GM21737 (cell line): ENCODE results near the gene CTDP1.

ENCODE experiments used
- ATAC-seq: cut with Tn5 transposase; IDR thresholded peaks from one replicate; pipeline ENCODE4 v1.9.1; 2021; ENCODE audit warnings: mild to moderate bottlenecking, moderate library complexity; ENCODE audit not compliant: unreplicated experiment

Gene CTDP1

GRCh38 chr18:79679552-79680099, at the start of gene CTDP1:
CTDP1 (plus strand) TSS chr18:79679803; CDS start chr18:79679948, 145 bp downstream.
- ATAC-seq: peak; percentile 65

DNA sequence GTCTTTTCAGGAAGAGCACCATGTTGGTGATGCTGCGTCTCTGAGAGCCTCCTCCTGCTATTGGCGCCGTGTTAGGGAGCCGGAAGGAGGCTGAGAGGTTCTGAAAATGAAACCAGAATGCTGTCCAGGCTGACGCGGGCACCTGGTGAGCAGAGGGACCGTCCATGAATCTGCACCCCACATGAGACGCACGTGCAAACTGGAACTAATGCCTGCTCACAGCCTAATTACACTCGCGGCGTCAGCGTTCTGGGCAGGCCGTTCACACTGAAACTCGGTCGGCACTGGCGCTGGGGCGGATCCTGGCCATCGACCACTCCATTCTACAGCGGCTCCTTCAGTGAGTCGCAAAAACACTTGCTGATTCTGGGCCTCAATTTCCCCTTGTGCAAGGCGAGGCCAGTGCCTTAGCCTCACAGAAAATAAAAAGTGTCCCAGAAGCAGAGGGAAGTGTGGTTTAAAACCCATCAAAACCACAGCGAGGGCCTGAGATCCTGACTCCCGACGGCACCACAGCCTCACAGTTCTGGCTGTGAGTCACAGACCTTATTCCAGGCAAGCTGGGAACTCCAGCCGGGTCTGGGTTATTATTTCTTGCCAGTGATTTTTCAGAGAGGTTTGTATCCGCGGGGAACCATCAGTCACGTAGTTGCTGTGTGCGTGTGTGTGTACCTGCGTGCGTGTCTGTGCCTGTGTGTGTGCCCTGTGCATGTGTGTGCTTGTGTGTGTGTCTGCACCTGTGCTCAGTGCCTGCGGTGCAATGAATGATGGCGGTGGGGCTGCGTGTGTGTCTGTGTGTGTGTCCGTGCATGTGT, 49.1 kb upstream of the CTDP1 start:
- ATAC-seq: no peak

DNA sequence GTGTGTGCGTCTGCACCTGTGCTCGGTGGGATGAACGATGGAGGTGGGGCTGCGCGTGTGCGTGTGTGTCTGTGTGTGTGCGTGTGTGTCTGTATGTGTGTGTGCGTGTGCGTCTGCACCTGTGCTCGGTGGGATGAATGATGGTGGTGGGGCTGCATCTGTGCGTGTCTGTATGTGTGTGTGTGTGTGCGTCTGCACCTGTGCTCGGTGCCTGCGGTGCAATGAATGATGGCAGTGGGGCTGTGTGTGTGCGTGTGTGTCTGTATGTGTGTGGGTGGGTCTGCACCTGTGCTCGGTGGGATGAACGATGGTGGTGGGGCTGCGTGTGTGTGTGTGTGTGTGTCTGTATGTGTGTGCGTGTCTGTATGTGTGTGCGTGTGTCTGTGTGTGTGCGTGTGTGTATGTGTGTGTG, 48.5 kb upstream of the CTDP1 start:
- ATAC-seq: no peak

DNA sequence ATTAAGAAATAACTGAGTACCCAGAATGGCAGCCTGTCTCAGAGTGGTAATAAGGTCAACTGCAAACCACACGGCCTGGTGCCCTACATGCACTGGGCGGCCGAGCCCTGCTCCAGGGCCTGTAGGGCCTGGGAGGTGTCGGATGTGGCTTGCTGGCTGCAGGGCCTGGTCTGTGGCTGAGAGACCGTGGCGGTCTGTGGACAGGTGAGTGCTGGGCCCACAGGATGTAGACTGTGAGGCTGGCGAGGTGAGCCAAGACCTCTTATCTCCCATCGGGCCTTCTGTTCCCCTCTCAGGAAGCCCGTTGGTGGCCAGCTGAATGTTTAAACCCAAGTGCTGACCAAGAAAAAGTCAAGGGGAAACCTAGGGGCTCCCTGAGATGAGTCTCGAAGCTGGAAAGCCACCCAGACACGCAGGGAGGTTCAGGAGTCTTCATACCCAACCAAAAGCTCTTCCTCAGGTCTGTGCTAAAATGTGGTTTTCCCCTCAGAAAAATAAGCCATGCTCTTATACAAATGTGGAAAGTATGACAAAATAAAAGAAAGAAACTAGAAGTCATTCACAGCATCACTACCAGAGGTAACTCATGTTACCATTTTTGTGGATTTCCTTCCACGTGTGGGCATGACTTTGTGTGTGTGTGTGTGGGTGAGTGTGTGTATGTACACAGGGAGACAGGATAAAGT, 47.7 kb upstream of the CTDP1 start:
- no peak for ATAC-seq

- ATAC-seq: no peak
These were observed 46.8 kb upstream of the CTDP1 start for GRCh38 chr18:79632765-79633164.

- ATAC-seq: no peak
These were observed 45.4 kb upstream of the CTDP1 start for GRCh38 chr18:79634186-79634585.

GRCh38 chr18:79634593-79635426, 44.8 kb upstream of the CTDP1 start:
- ATAC-seq: no peak

- no peak for ATAC-seq
These were observed 44.2 kb upstream of the CTDP1 start for GRCh38 chr18:79635427-79635726.

- no peak for ATAC-seq
These were observed 42.3 kb upstream of the CTDP1 start for GRCh38 chr18:79637181-79637920.

DNA sequence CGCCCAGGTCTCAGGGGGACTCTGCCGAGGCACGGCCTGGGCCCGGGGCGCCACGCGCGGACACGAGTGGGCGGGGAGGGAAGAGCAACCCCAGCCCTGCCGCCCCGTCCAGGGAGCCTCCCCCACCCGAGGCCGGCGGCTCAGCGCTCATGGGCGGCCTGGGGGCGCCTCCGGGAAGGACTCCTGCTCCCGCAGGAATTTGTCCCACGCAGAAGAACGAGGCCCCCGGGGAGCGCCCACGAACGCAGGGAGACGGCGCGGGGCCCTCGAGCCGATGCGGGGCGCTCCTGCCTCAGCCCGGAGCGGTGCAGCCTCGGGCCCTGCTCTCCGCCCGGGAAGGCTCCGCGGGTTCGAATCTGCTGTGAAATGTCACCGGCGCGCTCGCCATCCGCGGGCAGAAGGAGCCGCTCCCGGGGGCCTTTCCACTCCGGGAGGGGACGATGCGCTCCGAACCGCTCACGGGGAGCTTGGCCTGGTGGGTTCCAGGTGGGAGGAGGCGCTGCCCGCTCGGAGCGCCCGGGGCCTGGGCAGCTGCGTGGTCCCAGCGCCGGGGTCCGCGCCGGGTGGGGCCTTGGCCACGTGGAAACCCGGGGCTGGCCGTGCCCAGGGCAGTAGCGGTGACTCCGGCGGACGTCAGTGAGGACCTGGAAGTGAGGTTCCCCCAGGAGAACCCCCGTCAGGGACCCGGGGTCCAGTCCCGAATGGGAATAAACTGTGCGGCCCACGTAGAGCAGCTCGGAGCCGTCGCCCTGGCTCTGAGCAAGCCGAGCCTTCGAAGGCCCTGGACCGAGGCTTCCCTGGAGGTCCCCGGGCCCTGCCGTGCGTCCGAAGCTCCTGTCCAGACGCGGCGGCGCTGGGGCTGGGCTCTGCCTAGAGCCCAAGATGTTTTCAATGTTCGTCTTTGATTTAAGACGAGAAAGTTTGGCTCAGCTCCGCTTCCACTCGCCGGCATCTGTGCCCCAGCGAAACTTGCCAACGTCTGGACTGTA, 41.4 kb upstream of the CTDP1 start:
- no peak for ATAC-seq

DNA sequence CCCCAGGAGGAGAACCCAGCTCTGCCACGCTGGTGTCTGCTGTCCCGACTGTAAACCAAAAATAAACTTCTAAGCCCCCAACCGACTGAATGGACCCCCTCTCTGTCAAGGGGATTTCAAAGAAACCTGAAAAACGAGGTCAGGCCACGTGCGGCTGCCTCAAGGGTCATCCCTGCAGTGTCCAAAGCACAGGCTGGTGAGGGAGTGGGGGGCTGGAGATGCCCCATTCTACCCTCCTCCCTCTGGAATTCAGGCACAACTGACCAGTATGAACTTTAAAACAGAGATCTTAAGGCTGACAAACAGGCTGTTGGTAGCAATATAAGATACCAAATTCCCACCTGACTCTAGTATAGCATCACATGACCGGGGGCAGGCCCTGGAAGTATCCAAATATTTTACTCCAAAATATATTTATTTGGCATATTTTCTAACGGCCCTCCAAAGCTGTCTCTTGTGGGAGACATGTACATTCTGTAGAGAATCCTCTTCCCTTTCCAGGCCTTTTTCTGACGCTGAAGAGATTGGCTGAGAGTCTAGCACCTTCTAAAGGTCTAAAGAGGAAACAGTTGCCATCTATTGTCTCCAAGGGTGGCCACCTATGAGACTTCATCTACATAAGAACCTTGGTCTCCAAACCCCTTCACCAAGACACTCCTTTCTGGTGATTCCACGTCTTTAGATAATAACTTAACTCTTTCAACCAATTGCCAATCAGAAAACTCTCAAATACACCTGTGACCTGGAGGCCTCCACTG, 40.4 kb upstream of the CTDP1 start:
- no peak for ATAC-seq

DNA sequence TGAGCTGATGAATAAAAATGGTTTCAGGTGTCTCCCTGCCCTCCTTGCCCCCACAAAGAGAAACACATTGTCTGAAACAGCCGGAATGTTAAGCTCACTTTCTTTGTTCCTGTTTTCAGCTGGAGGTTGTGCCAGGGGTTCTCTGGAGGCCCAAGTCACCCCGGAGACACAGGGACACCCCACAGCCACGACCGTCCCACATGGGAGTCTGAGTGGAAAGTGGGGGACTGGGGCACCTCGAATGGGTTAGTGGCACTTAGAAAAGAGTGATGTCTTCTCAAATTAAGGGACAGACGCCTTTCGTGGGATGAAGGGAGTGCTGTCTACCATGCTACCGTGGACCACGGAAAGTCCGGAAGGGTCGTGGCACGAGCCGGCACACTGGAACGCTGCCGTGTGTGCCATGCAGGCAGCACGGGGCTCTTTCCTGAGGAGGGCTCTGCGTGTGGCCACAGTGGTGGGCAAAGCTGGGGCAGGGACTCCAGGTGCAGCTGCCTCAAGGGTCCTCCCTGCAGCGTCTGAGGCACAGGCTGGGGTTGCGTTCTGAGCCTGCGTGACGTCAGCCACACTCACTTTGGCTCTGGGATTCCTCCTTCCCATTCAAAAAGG, 39.4 kb upstream of the CTDP1 start:
- ATAC-seq: no peak

DNA sequence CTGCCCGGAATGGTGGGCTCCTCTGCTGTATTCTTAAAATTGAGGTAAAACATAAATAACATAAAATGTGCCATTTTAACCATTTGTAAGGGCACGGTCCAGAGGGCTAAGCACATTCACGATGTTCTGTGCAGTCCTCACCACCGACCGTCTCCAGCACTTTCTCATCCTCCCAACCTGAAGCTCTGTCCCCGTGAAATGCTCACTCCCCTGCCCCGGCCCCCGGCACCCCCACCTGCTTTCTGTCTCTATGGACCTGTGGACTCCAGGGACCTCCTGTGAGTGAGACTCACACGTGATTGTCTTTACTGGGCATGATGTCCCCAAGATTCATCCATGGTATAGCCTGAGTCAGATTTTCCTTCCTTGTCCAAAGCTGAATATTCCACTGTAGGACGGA, 38.7 kb upstream of the CTDP1 start:
- no peak for ATAC-seq

GRCh38 chr18:79641722-79642497, 37.7 kb upstream of the CTDP1 start:
- no peak for ATAC-seq

- ATAC-seq: no peak
These were observed 37.0 kb upstream of the CTDP1 start for GRCh38 chr18:79642626-79643025.

- no peak for ATAC-seq
These were observed 36.3 kb upstream of the CTDP1 start for GRCh38 chr18:79643054-79643984.
